SH-SY5Y (cell line): Measurements from ENCODE around the gene NXPH4.

Source experiments
- GATA2 ChIP-seq: IDR thresholded peaks from 2 replicates; pipeline ENCODE4 v1.6.1; 2011; ENCODE audit warnings: mild to moderate bottlenecking, low read depth, low read length
- GATA3 ChIP-seq: IDR thresholded peaks from 2 replicates; pipeline ENCODE4 v1.6.1; 2011; ENCODE audit warnings: low read depth, mild to moderate bottlenecking, low read length, moderate library complexity

The NXPH4 gene

GRCh38 chr12:57191410-57191809, 25.2 kb upstream of the NXPH4 start:
- no peak for TF ChIP-seq GATA3
- TF ChIP-seq GATA2: no peak

GRCh38 chr12:57192920-57193319, 23.7 kb upstream of the NXPH4 start:
- TF ChIP-seq GATA3 (no peak), GATA2 (no peak)

- no peak for TF ChIP-seq GATA2
- no peak for TF ChIP-seq GATA3
These were observed 22.8 kb upstream of the NXPH4 start for GRCh38 chr12:57193706-57194245.

GRCh38 chr12:57194253-57194652, 22.3 kb upstream of the NXPH4 start:
- TF ChIP-seq GATA3 (no peak), GATA2 (no peak)

GRCh38 chr12:57195186-57195585, 21.4 kb upstream of the NXPH4 start:
- no peak for TF ChIP-seq GATA2
- no peak for TF ChIP-seq GATA3

- no peak for TF ChIP-seq GATA3
- TF ChIP-seq GATA2: no peak
These were observed 20.8 kb upstream of the NXPH4 start for GRCh38 chr12:57195611-57196371.

GRCh38 chr12:57196439-57196838, 20.2 kb upstream of the NXPH4 start:
- TF ChIP-seq GATA2: no peak
- TF ChIP-seq GATA3: no peak

GRCh38 chr12:57196956-57197355, 19.6 kb upstream of the NXPH4 start:
- no peak for TF ChIP-seq GATA3
- no peak for TF ChIP-seq GATA2

GRCh38 chr12:57198329-57198728, 18.3 kb upstream of the NXPH4 start:
- no peak for TF ChIP-seq GATA2
- TF ChIP-seq GATA3: no peak

- no peak for TF ChIP-seq GATA2
- no peak for TF ChIP-seq GATA3
These were observed 17.4 kb upstream of the NXPH4 start for GRCh38 chr12:57199191-57199590.

- TF ChIP-seq GATA2: no peak
- TF ChIP-seq GATA3: no peak
These were observed 16.1 kb upstream of the NXPH4 start for GRCh38 chr12:57200497-57200896.

GRCh38 chr12:57201219-57201618, 15.4 kb upstream of the NXPH4 start:
- TF ChIP-seq GATA2 (no peak), GATA3 (no peak)

GRCh38 chr12:57201631-57202030, 15.0 kb upstream of the NXPH4 start:
- no peak for TF ChIP-seq GATA2

GRCh38 chr12:57202321-57202720, 14.3 kb upstream of the NXPH4 start:
- TF ChIP-seq GATA3: no peak
- no peak for TF ChIP-seq GATA2

- no peak for TF ChIP-seq GATA3
- TF ChIP-seq GATA2: no peak
These were observed 13.4 kb upstream of the NXPH4 start for GRCh38 chr12:57203201-57203600.

- TF ChIP-seq GATA2 (no peak), GATA3 (no peak)
These were observed 12.8 kb upstream of the NXPH4 start for GRCh38 chr12:57203791-57204190.

- TF ChIP-seq GATA3 (no peak), GATA2 (no peak)
These were observed 12.1 kb upstream of the NXPH4 start for GRCh38 chr12:57204454-57204853.
